ENCODE results near the gene ADARB2.

GRCh38 chr10:1293157-1293556 lies 444.2 kb downstream of the ADARB2 start:
- TF ChIP-seq POLR2A (IDR thresholded peaks at IDR 0.05), result no peak
- TF ChIP-seq, protein P1, sequence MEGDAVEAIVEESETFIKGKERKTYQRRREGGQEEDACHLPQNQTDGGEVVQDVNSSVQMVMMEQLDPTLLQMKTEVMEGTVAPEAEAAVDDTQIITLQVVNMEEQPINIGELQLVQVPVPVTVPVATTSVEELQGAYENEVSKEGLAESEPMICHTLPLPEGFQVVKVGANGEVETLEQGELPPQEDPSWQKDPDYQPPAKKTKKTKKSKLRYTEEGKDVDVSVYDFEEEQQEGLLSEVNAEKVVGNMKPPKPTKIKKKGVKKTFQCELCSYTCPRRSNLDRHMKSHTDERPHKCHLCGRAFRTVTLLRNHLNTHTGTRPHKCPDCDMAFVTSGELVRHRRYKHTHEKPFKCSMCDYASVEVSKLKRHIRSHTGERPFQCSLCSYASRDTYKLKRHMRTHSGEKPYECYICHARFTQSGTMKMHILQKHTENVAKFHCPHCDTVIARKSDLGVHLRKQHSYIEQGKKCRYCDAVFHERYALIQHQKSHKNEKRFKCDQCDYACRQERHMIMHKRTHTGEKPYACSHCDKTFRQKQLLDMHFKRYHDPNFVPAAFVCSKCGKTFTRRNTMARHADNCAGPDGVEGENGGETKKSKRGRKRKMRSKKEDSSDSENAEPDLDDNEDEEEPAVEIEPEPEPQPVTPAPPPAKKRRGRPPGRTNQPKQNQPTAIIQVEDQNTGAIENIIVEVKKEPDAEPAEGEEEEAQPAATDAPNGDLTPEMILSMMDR (IDR thresholded peaks at IDR 0.05), result no peak
- TF ChIP-seq POLR2AphosphoS5 (IDR thresholded peaks at IDR 0.05), result no peak
- no peak for TF ChIP-seq EP300 (IDR thresholded peaks at IDR 0.05)
